Suprapubic skin (tissue), 4 donors: ENCODE data around the gene GSG1L. TPM values are rescaled to one million over a fixed set of nuclear protein-coding genes. Genes with fewer than 3 reads are reported as not detected.

Source experiments
- DNase-seq, 2 donors: peaks; one replicate each; pipeline ENCODE4 v3.0.0-alpha.2; 2019; ENCODE audit warnings: low spot score in 2 of 2
- H3K27ac ChIP-seq: fragments of 200-600 bp; sonication (generic); one replicate; pipeline ENCODE4 v1.5.1; 2019
- H3K27me3 ChIP-seq: fragments of 200-600 bp; sonication (generic); one replicate; pipeline ENCODE4 v1.5.1; 2019
- H3K36me3 ChIP-seq: fragments of 200-600 bp; sonication (generic); one replicate; pipeline ENCODE4 v1.5.1; 2019
- H3K4me1 ChIP-seq: fragments of 200-600 bp; sonication (generic); one replicate; pipeline ENCODE4 v1.5.1; 2019
- H3K4me3 ChIP-seq: fragments of 200-600 bp; sonication (generic); one replicate; pipeline ENCODE4 v1.5.1; 2019; ENCODE audit warnings: mild to moderate bottlenecking
- H3K9me3 ChIP-seq: fragments of 200-600 bp; sonication (generic); one replicate; pipeline ENCODE4 v1.5.1; 2019
- EP300 ChIP-seq: sonication (generic); formaldehyde crosslinking; IDR thresholded peaks from one replicate; pipeline ENCODE4 v1.6.1; 2017; ENCODE audit warnings: antibody characterized with exemption
- POLR2A ChIP-seq, 2 donors: fragments of 450-650 bp; IDR thresholded peaks; one replicate each; pipeline ENCODE4 v1.6.1; 2017; ENCODE audit warnings: antibody characterized with exemption in 2 of 2, mild to moderate bottlenecking in 2 of 2, moderate library complexity in 2 of 2
- POLR2AphosphoS5 ChIP-seq, 3 donors: sonication (generic); formaldehyde crosslinking; IDR thresholded peaks; one replicate each; pipeline ENCODE4 v1.6.1; 2017; ENCODE audit warnings: antibody characterized with exemption in 3 of 3
- WGBS: methylation state at CpG from one replicate; pipeline ENCODE4 v1.1.5; 2018; 5-methylcytosine and 5-hydroxymethylcytosine counted together
- total RNA-seq, 4 donors: library from RNA; depleted of rRNA; stranded (reverse); fragments of >200 nt; gene quantifications; one replicate each; pipeline ENCODE4 v1.1.0, GENCODE V29; 2016
- TF ChIP-seq, protein P1 (sequence below), 2 donors: fragments of 200-600 bp in 1 of 2; fragments of 450-650 bp in 1 of 2; sonication (generic) in 1 of 2; IDR thresholded peaks; one replicate each; pipeline ENCODE4 v1.5.1; 2016 to 2019; ENCODE audit warnings: antibody characterized with exemption in 2 of 2, mild to moderate bottlenecking in 1 of 2, moderate library complexity in 1 of 2

GSG1L gene
- total RNA-seq, 4 donors from 2014 or later, result 0.64 to 1.7 TPM; not detected in 2

DNA sequence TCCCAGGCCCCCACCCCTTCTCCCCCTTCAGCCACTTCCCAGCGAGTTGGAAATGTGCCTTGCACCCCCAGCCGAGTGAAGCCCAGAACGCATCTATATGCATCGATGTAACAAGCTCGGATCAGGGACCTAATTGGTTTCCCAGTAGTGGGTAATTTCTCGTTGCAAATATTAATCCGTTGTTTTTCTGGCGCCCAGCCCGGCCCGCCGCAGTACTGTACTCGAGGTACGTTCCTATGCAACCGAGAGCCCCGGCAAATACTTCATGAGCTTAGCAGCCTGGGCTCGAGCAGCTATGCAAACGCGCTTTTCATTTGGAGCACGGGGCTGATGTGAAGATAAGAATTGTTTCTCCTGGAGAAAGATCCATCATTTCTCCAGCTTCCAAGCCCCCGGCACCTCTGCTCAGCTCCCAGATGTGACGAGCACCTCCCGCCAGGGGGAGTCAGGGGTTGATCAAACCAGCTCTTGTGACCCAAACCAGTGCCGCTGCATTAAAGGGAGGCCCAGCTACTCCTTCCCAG is 283.8 kb downstream of the GSG1L start:
- Histone ChIP-seq H3K27me3 (no peaks in the 10 kb centered on the region), H3K9me3 (no peaks in the 10 kb centered on the region), H3K36me3 (peaks cover 18% of the 10 kb centered on the region), H3K4me1 (peaks cover 11% of the 10 kb centered on the region), H3K4me3 (no peak overlapping the region), H3K27ac (no peak overlapping the region)
- TF ChIP-seq EP300 (no peak), POLR2AphosphoS5 (IDR thresholded peaks at IDR 0.05) (no peak), POLR2A (IDR thresholded peaks at IDR 0.05) (no peak)
- TF ChIP-seq, protein P1, sequence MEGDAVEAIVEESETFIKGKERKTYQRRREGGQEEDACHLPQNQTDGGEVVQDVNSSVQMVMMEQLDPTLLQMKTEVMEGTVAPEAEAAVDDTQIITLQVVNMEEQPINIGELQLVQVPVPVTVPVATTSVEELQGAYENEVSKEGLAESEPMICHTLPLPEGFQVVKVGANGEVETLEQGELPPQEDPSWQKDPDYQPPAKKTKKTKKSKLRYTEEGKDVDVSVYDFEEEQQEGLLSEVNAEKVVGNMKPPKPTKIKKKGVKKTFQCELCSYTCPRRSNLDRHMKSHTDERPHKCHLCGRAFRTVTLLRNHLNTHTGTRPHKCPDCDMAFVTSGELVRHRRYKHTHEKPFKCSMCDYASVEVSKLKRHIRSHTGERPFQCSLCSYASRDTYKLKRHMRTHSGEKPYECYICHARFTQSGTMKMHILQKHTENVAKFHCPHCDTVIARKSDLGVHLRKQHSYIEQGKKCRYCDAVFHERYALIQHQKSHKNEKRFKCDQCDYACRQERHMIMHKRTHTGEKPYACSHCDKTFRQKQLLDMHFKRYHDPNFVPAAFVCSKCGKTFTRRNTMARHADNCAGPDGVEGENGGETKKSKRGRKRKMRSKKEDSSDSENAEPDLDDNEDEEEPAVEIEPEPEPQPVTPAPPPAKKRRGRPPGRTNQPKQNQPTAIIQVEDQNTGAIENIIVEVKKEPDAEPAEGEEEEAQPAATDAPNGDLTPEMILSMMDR (IDR thresholded peaks at IDR 0.05), result no peak
- no peak for DNase-seq
- 49% methylated on average over 23 of the region's 23 CpGs for WGBS

DNA sequence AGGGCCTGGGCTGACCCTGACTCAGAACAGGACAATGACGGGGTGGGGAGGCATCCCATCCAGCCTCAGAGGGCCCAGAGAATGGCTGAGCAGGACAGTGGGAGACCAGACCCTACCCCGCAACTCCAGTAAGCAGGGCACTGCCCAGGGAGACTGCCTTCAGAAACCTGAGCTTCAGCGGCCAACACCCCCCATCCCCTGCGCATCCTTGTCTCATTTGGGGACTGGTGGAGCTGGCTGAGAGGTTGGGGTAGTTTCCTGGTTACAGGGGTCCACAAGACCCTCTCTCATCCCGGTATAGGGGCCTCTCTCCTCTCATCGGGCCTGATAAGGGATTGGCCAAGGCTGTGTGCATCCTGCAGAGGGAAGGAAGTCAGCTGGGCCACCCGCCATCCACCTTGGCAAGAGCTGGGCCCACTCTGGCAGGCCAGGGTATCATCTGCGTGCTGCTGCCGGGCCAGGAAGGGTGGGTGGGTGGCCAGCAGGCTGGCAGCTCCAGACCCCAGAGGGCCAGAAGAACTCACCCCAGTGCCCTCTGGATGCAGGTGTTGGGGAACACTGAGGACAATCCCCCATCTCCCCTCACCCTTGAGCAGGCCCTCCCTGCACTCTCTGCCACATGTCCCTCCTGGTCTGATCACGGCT is 284.5 kb downstream of the GSG1L start:
- Histone ChIP-seq H3K27ac (no peak overlapping the region), H3K9me3 (no peaks in the 10 kb centered on the region), H3K27me3 (no peaks in the 10 kb centered on the region), H3K36me3 (peaks cover 22% of the 10 kb centered on the region), H3K4me3 (no peak overlapping the region), H3K4me1 (peaks cover 11% of the 10 kb centered on the region)
- no peak for DNase-seq
- TF ChIP-seq, protein P1 (IDR thresholded peaks at IDR 0.05), result no peak
- no peak for TF ChIP-seq POLR2A (IDR thresholded peaks at IDR 0.05)
- no peak for TF ChIP-seq EP300
- TF ChIP-seq POLR2AphosphoS5 (IDR thresholded peaks at IDR 0.05), result no peak
- 84% methylated on average over 6 of the region's 10 CpGs for WGBS

DNA sequence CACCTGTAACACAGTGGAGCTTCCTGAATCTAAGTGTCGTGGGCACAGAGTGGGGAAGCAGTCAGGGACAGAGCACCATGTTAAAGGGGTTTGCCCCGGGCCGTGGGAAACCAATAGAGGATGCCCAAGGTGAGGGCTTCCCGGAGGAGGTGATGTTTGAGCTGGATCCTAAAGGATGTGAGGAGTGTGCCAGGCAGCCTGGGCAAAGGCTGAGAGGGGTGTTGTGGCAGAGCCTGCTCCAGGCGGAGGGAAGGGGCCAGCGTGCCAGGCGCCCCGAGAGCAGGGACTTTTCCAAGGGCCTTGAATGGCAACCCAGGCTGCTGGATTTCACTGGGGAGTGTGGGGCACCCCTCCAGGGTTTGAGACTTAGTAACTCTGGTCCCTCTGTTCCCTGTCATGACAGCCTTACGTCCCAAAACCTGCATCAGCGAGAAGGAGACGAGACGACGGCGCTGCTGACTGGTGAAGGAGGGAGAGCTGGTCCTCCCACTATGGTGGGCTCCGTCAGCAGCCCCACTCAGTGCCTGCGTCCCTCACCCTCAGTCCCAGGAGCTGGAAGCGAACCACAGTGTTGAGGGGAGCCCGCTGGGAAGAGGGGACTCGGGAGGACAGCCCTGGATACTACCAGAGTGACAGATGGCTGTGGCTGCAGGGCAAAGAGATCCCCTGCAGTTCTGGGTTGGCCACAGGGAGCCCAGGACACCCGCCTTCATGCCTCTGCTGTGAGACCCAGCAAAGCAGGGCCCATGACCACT is 285.2 kb downstream of the GSG1L start:
- 95% methylated on average over 17 of the region's 20 CpGs for WGBS
- DNase-seq, result no peak
- no peak overlapping the region for H3K4me3 ChIP-seq
- peaks cover 11% of the 10 kb centered on the region for H3K4me1 ChIP-seq
- peaks cover 22% of the 10 kb centered on the region for H3K36me3 ChIP-seq
- no peaks in the 10 kb centered on the region for H3K27me3 ChIP-seq
- no peak overlapping the region for H3K27ac ChIP-seq
- no peaks in the 10 kb centered on the region for H3K9me3 ChIP-seq
- TF ChIP-seq, protein P1 (IDR thresholded peaks at IDR 0.05), result no peak
- TF ChIP-seq POLR2A (IDR thresholded peaks at IDR 0.05), result no peak
- no peak for TF ChIP-seq EP300
- TF ChIP-seq POLR2AphosphoS5 (IDR thresholded peaks at IDR 0.05), result no peak

DNA sequence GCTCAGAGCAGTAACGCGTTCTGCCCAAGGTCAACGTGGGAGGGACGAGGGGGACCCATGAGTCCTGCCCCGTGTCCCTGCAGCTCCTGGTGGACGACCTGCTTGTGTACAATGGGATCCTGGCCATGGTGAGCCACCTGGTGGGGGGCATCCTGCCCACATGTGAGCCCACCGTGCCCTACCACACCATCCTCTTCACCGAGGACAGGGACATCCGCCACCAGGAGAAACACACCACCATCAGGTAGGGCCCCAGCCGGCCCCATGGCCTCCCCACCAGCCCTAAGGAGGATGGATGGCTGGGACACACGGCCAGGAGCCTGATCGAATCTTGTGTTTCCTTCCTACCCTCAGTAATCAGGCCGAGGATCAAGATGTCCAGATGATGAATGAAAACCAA is 286.0 kb downstream of the GSG1L start:
- 90% methylated on average over 13 of the region's 13 CpGs for WGBS
- TF ChIP-seq POLR2AphosphoS5 (IDR thresholded peaks at IDR 0.05) (no peak), EP300 (no peak), POLR2A (IDR thresholded peaks at IDR 0.05) (no peak)
- TF ChIP-seq, protein P1 (IDR thresholded peaks at IDR 0.05), result no peak
- H3K9me3 ChIP-seq, result no peaks in the 10 kb centered on the region
- H3K36me3 ChIP-seq, result peaks cover 22% of the 10 kb centered on the region
- peaks cover 11% of the 10 kb centered on the region for H3K4me1 ChIP-seq
- no peak overlapping the region for H3K27ac ChIP-seq
- no peak for DNase-seq
- no peak overlapping the region for H3K4me3 ChIP-seq
- no peaks in the 10 kb centered on the region for H3K27me3 ChIP-seq

DNA sequence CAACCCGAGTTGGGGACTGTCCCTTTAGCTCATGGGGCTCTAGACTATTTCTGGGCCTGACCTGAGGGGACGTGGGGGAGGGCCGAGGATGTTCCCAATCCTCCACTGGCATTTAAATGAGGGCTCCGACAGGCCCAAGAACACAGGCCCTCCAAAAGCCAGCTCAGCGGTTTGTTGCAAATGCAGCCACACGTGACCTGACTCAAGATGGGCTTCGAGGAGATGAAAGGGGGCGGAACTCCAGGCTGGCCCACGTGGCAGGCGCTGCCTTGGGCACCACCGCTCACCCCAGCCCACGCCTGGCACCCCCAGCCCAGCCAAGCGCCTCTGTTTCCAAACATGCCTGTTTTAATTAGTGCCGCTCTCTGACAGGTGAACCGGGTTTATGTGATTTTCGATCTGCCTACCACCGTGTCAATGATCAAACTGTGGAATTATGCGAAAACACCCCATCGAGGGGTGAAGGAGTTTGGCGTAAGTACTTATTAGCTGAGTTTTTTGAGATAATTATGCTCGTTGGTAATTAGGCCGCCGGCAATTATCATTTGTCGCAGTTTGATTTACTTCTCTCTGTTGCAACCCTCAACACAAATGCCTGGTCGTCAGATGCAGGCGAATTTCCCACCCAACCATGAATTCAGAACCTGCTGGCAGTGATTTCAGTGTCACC is 286.8 kb downstream of the GSG1L start:
- no peak overlapping the region for H3K4me3 ChIP-seq
- TF ChIP-seq POLR2A (IDR thresholded peaks at IDR 0.05), result no peak
- TF ChIP-seq POLR2AphosphoS5 (IDR thresholded peaks at IDR 0.05), result no peak
- no peak for TF ChIP-seq EP300
- TF ChIP-seq, protein P1 (IDR thresholded peaks at IDR 0.05), result no peak
- H3K27ac ChIP-seq, result no peak overlapping the region
- H3K9me3 ChIP-seq, result no peaks in the 10 kb centered on the region
- 86% methylated on average over 26 of the region's 26 CpGs for WGBS
- H3K36me3 ChIP-seq, result peaks cover 28% of the 10 kb centered on the region
- H3K4me1 ChIP-seq, result peaks cover 11% of the 10 kb centered on the region
- H3K27me3 ChIP-seq, result no peaks in the 10 kb centered on the region
- DNase-seq, result no peak
